ENCODE results near the gene SLC7A9.
"Not testable (repeated sequence)": the region's sequence is repeated elsewhere in the genome, so short reads cannot be mapped to it uniquely, and the experiment has no call there.

The SLC7A9 gene

DNA sequence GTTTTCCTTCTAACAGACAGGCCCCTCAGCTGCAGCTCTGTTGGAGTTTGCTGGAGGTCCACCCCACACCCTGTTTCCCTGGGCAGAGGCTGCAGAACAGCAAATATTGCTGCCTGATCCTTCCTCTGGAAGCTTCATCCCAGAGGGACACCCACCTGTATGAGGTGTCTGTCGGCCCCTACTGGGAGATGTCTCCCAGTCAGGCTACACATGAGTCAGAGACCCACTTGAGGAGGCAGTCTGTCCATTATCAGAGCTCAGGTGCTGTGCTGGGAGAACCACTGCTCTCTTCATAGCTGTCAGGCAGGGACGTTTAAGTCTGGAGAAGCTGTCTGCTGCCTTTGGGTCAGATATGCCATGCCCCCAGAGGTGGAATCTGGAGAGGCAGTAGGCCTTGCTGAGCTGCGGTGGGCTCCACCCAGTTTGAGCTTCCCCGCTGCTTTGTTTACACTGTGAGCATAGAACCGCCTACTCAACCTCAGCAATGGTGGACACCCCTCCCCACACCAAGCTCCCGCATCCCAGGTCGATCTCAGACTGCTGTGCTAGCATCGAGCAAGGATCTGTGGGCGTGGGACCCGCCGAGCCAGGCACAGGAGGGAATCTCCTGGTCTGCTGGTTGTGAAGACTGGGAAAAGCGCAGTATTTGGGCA is 82.3 kb downstream of the SLC7A9 start:
- not testable (repeated sequence) for H3K4me3 Mint-ChIP-seq; H3K4me1 Mint-ChIP-seq; DNase-seq (ENCODE audit: low spot score in 2 of 2); H3K27me3 Mint-ChIP-seq; H3K36me3 Mint-ChIP-seq (ENCODE audit: insufficient read depth); H3K27ac Mint-ChIP-seq (ENCODE audit: low read depth); H3K9me3 Mint-ChIP-seq; ATAC-seq (replicated peaks; ENCODE audit: extremely low read depth, poor library complexity, severe bottlenecking)

DNA sequence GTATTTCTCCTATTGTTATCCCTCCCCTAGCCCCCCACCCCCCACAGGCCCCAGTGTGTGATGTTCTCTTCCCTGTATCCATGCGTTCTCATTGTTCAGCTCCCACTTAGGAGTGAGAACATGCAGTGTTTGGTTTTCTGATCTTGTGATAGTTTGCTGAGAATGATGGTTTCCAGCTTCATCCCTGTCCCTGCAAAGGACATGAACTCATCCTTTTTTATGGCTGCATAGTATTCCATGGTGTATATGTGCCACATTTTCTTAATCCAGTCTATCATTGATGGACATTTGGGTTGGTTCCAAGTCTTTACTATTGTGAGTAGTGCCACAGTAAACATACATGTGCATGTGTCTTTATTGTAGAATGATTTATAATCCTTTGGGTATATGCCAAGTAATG is 87.5 kb downstream of the SLC7A9 start:
- H3K9me3 Mint-ChIP-seq; ATAC-seq (replicated peaks; ENCODE audit: extremely low read depth, poor library complexity, severe bottlenecking); H3K4me1 Mint-ChIP-seq; DNase-seq (ENCODE audit: low spot score in 2 of 2); H3K27ac Mint-ChIP-seq (ENCODE audit: low read depth); H3K27me3 Mint-ChIP-seq; H3K4me3 Mint-ChIP-seq; H3K36me3 Mint-ChIP-seq (ENCODE audit: insufficient read depth): not testable (repeated sequence)

DNA sequence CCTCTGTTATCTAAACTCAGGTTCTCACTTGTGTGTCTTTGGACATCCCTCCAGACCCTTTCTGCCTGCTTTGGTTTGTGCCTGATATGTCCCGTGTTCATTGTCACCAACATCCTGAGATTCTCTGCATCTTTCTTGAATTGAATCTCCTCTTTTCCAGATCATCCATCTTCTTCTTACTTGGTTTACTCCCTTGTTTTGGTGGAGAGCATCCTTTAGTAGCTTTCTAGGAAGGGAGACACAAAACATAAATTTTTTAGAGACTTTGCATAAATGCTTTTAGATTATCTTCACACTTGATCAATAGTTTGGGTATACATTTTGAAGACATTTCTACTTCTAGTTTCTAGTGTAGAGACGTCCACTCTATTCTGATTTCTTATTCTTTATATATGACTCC is 88.3 kb downstream of the SLC7A9 start:
- Mint-ChIP-seq H3K27ac (ENCODE audit: low read depth) (no peak overlapping the region), H3K9me3 (peaks cover 9% of the 10 kb centered on the region), H3K4me1 (no peaks in the 10 kb centered on the region), H3K27me3 (no peaks in the 10 kb centered on the region), H3K4me3 (no peak overlapping the region), H3K36me3 (ENCODE audit: insufficient read depth) (no peaks in the 10 kb centered on the region)
- DNase-seq (ENCODE audit: low spot score in 2 of 2) (no peak), ATAC-seq (replicated peaks; ENCODE audit: extremely low read depth, poor library complexity, severe bottlenecking) (no peak)
